Measurements from ENCODE around the gene EVA1C. TPM values are rescaled to one million over a fixed set of nuclear protein-coding genes. Genes with fewer than 3 reads are reported as not detected.

Gene EVA1C
- polyA plus RNA-seq, 6 donors from 2014 or later, result 0.47 to 0.87 (median 0.57) TPM; not detected in 3

- Mint-ChIP-seq H3K36me3 (no peaks in the 10 kb centered on the region), H3K4me1 (no peaks in the 10 kb centered on the region), H3K27ac (no peak overlapping the region), H3K27me3 (peaks cover 0 to 10% (median 0%) of the 10 kb centered on the region in 3 donors), H3K9me3 (peaks cover 0 to 9% (median under 1%) of the 10 kb centered on the region in 7 donors), H3K4me3 (no peak overlapping the region)
- ATAC-seq (ENCODE audit: low read depth in 2 of 2) (no peak), DNase-seq (no peak)
These were observed 50.9 kb downstream of the EVA1C start for GRCh38 chr21:32463367-32463766.

DNA sequence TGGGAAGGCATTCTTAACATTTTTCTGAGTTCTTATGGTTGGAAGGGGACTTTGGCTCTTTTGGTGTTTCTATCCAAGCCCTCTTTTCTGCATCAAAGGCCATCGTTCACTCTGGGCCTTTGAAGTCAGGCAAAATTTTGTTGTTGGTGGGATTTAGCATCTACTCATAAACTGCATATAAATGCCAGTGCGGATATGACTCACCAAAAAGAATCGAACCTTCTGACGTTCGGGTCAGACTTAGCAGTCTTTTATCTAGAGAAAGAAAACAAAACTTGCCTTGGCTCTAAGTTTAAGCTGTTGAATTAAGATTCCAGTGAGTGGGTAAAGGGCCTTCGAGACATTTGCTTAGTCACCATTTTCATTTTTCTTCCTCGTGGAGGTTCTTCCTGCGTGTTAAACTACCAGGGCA, 51.4 kb downstream of the EVA1C start:
- DNase-seq (no peak), ATAC-seq (ENCODE audit: low read depth in 2 of 2) (no peak)
- no peak overlapping the region for H3K4me3 Mint-ChIP-seq

DNA sequence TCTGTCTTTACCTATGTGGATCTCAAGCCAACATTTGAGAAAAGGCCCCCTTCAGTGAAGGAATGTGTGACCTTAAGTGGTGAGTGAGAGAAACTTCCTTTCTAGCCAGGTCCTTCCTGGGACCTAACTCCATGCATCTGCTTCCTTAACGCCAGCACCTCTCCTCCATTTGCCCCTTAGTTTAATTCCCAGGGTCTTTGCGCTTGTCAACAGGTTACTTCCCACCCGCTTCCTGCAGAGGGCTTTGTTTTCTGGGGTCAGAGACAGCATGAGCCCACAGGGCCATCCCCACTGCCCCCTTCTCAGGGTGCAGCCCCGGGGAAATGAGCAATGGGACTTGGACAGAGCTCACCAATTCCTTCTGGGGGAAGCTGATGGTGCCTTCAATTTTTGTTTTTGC, 54.8 kb downstream of the EVA1C start:
- Mint-ChIP-seq H3K4me3 (no peak overlapping the region), H3K27ac (no peak overlapping the region), H3K9me3 (peaks cover 0 to 9% (median 1%) of the 10 kb centered on the region in 7 donors), H3K27me3 (peaks cover 0 to 5% (median 0%) of the 10 kb centered on the region in 3 donors), H3K36me3 (no peaks in the 10 kb centered on the region), H3K4me1 (no peaks in the 10 kb centered on the region)
- ATAC-seq (ENCODE audit: low read depth in 2 of 2) (no peak), DNase-seq (no peak)

More for the DNA sequence above, 51.4 kb downstream of the EVA1C start:
- H3K27me3 Mint-ChIP-seq, result peaks cover 0 to 8% (median 2%) of the 10 kb centered on the region in 3 donors
- peaks cover 0 to 9% (median 1%) of the 10 kb centered on the region in 7 donors for H3K9me3 Mint-ChIP-seq
- no peaks in the 10 kb centered on the region for H3K4me1 Mint-ChIP-seq
- no peak overlapping the region for H3K27ac Mint-ChIP-seq
- H3K36me3 Mint-ChIP-seq, result no peaks in the 10 kb centered on the region

DNA sequence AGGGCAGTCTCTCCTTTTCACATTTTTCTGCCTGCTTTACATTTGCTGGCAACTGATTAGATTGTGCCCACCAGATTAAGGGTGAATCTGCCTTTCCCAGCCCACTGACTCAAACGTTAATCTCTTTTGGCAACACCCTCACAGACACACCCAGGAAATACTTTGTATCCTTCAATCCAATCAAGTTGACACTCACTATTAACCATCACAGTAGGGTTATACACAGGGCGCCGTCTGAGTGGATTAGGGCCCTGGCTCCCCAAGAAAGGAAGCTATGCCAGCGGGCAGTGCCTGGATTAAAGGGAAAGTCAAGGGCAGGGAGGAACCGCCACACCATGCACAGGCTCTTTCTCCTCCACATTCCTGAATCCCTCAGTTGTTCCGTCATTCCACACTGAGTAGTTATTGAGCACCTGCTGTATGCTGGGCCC, 56.2 kb downstream of the EVA1C start:
- H3K4me3 Mint-ChIP-seq, result no peak overlapping the region
- no peaks in the 10 kb centered on the region for H3K4me1 Mint-ChIP-seq
- no peak for ATAC-seq (ENCODE audit: low read depth in 2 of 2)
- no peak overlapping the region for H3K27ac Mint-ChIP-seq
- H3K9me3 Mint-ChIP-seq, result peaks cover 0 to 5% (median 0%) of the 10 kb centered on the region in 7 donors
- no peaks in the 10 kb centered on the region for H3K36me3 Mint-ChIP-seq
- no peak for DNase-seq
- H3K27me3 Mint-ChIP-seq, result peaks cover 0 to 5% (median 0%) of the 10 kb centered on the region in 3 donors

GRCh38 chr21:32469628-32470027, 57.1 kb downstream of the EVA1C start:
- DNase-seq (no peak), ATAC-seq (ENCODE audit: low read depth in 2 of 2) (no peak)
- Mint-ChIP-seq H3K27ac (no peak overlapping the region), H3K36me3 (no peaks in the 10 kb centered on the region), H3K27me3 (peaks cover 0 to 5% (median 0%) of the 10 kb centered on the region in 3 donors), H3K9me3 (peaks cover 0 to 1% (median 0%) of the 10 kb centered on the region in 7 donors), H3K4me1 (no peaks in the 10 kb centered on the region), H3K4me3 (no peak overlapping the region)

DNA sequence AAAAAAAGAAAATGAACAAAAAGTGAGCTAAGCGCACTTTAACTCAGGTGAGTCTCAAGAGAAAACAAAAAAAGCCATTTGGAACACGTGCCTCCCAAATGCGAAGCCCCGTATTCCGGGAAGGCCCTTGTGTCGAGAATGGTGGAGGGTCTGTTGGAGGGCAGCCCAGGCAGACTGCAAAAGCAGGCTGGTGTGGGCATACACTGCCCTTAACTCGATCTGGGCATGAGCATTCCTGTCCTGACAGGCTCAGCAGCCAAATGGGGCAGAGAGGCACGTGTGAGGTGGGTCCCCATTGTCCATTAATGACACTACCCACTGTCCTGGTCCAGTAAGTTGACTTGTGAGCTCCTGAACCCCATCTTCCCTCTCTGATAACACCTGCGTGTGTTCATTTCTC, 57.7 kb downstream of the EVA1C start:
- peaks cover 0 to 1% (median 0%) of the 10 kb centered on the region in 7 donors for H3K9me3 Mint-ChIP-seq

DNA sequence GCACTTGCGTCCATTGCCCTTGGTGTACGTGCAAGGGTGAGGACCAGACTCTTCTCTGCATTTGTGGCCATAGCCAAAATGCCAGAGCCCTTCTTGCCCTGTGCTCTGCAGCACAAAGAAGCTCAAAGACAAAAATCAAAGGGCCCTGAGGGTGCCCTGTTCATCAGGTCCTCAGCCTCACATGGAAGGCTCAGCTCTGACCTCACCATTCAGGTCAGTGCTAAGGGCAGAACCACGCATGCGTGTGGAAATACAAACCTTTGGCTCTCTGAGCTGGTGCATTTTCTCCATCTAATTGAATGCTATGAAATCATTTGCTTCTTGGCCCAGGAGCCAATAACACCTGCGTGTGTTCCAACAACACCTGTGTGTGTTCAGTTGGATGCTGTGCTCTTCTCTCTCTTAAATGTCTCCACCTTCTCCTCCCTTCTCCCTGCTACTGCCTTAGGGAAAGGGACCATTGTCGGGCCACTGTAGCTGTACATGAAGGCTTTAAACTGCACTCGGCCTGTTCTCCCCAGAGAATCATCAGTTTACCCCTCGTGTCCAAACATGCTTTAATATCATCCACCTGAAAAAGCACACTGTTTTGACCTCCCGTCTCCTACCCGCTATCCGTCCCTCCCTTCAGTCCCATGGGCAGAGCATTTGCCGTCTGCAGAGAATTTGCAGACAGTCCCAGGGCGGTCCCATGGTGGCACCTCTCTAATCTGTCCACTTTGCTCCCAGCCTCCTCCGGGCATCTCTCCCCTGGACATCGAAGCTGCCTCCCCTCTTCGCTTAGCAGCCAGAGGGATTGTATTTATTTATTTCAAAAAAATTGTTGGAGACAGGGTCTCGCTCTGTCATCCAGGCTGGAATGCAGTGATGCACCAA, 60.6 kb downstream of the EVA1C start:
- Mint-ChIP-seq H3K27ac (no peak overlapping the region), H3K27me3 (peaks cover 0 to 6% (median 5%) of the 10 kb centered on the region in 3 donors), H3K36me3 (no peaks in the 10 kb centered on the region), H3K4me3 (no peak overlapping the region), H3K9me3 (peaks cover 0 to 1% (median 0%) of the 10 kb centered on the region in 7 donors), H3K4me1 (no peaks in the 10 kb centered on the region)
- DNase-seq (no peak), ATAC-seq (ENCODE audit: low read depth in 2 of 2) (no peak)

More for the DNA sequence above, 57.7 kb downstream of the EVA1C start:
- no peak overlapping the region for H3K4me3 Mint-ChIP-seq
- H3K36me3 Mint-ChIP-seq, result no peaks in the 10 kb centered on the region
- ATAC-seq (ENCODE audit: low read depth in 2 of 2) (no peak), DNase-seq (no peak)
- H3K27me3 Mint-ChIP-seq, result peaks cover 0 to 5% (median 0%) of the 10 kb centered on the region in 3 donors
- no peaks in the 10 kb centered on the region for H3K4me1 Mint-ChIP-seq
- no peak overlapping the region for H3K27ac Mint-ChIP-seq

- no peak overlapping the region for H3K4me3 Mint-ChIP-seq
- H3K36me3 Mint-ChIP-seq, result no peaks in the 10 kb centered on the region
- H3K27ac Mint-ChIP-seq, result peak overlapping the region in 1 of 6 donors; percentile 8
- DNase-seq, result no peak
- no peaks in the 10 kb centered on the region for H3K4me1 Mint-ChIP-seq
- ATAC-seq (ENCODE audit: low read depth in 2 of 2), result no peak
- no peaks in the 10 kb centered on the region for H3K9me3 Mint-ChIP-seq
- peaks cover 0 to 6% (median 0%) of the 10 kb centered on the region in 3 donors for H3K27me3 Mint-ChIP-seq
These were observed 61.9 kb downstream of the EVA1C start for GRCh38 chr21:32474179-32475059.

- no peak overlapping the region for H3K4me3 Mint-ChIP-seq
- H3K27me3 Mint-ChIP-seq, result peaks cover 0 to 6% (median 0%) of the 10 kb centered on the region in 3 donors
- ATAC-seq (ENCODE audit: low read depth in 2 of 2) (no peak), DNase-seq (no peak)
- no peaks in the 10 kb centered on the region for H3K9me3 Mint-ChIP-seq
- no peaks in the 10 kb centered on the region for H3K4me1 Mint-ChIP-seq
- no peak overlapping the region for H3K27ac Mint-ChIP-seq
- no peaks in the 10 kb centered on the region for H3K36me3 Mint-ChIP-seq
These were observed 62.8 kb downstream of the EVA1C start for GRCh38 chr21:32475162-32475812.

- peaks cover 0 to 6% (median 0%) of the 10 kb centered on the region in 3 donors for H3K27me3 Mint-ChIP-seq
- ATAC-seq (ENCODE audit: low read depth in 2 of 2) (no peak), DNase-seq (no peak)
- no peaks in the 10 kb centered on the region for H3K4me1 Mint-ChIP-seq
- no peaks in the 10 kb centered on the region for H3K9me3 Mint-ChIP-seq
- no peak overlapping the region for H3K4me3 Mint-ChIP-seq
- no peak overlapping the region for H3K27ac Mint-ChIP-seq
- H3K36me3 Mint-ChIP-seq, result no peaks in the 10 kb centered on the region
These were observed 64.3 kb downstream of the EVA1C start for GRCh38 chr21:32476661-32477423.

DNA sequence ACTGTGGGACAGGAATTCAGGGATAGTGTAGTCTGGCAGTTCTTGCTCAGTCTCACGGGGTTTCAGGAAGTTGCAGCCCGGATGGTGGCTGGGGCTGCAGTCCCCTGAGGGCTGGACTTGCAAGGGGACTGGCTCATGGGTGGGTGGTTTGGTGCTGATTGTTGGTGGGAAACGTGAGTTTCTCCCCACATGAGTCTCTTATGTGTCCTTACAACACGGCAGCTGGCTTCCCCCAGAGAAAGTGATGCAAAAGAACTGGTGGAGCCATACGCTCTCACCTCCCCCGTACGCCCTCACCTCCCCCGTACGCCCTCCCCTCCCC, 64.9 kb downstream of the EVA1C start:
- H3K27me3 Mint-ChIP-seq, result peaks cover 0 to 6% (median 0%) of the 10 kb centered on the region in 3 donors
- no peak for ATAC-seq (ENCODE audit: low read depth in 2 of 2)
- no peaks in the 10 kb centered on the region for H3K9me3 Mint-ChIP-seq
- no peaks in the 10 kb centered on the region for H3K36me3 Mint-ChIP-seq
- no peak overlapping the region for H3K27ac Mint-ChIP-seq
- no peaks in the 10 kb centered on the region for H3K4me1 Mint-ChIP-seq
- DNase-seq, result no peak
- no peak overlapping the region for H3K4me3 Mint-ChIP-seq

DNA sequence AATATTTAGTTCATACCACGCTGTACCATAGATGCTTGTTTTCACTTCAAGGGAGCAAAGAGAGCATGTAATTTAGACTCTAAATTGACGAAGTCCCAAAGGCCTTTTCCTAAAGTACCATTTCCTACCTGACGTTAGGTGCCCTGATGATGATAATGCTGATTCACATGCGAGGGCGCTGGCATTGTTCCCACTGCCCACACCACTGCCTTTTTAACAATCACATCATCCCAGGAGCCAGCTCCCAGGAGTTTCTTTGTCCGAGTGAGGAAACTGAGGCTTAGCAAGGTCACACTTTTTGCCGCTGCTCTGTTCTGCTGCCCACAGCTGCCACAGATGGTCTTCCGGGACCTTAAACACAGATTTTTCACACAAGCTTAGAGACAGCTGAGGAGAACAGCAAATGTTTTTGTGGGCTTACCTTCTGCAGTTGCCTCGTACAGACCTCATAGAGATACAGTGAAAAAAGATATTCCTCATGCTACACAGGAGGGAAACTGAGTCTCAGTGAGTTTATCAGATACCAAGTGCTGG, 69.4 kb downstream of the EVA1C start:
- H3K4me1 Mint-ChIP-seq, result no peaks in the 10 kb centered on the region
- H3K27ac Mint-ChIP-seq, result no peak overlapping the region
- ATAC-seq (ENCODE audit: low read depth in 2 of 2), result no peak
- H3K4me3 Mint-ChIP-seq, result no peak overlapping the region
- peaks cover 0 to 4% of the 10 kb centered on the region in 2 donors for H3K36me3 Mint-ChIP-seq
- peaks cover 0 to 3% (median 0%) of the 10 kb centered on the region in 7 donors for H3K9me3 Mint-ChIP-seq
- no peak for DNase-seq
- H3K27me3 Mint-ChIP-seq, result peaks cover 4 to 14% (median 9%) of the 10 kb centered on the region in 3 donors
